TTC549 (cell line): ENCODE data around the gene ROBO1.

ENCODE experiments used
- FAIRE-seq: peaks from 2 replicates; lab custom pipeline; 2012; peaks lifted over from hg19 to GRCh38; lab: Jason Lieb, UNC

ROBO1 gene

GRCh38 chr3:79009861-79010260 is 757.9 kb downstream of the ROBO1 start:
- no peak for FAIRE-seq

GRCh38 chr3:79006077-79006476 is 761.7 kb downstream of the ROBO1 start:
- FAIRE-seq, result no peak

GRCh38 chr3:79005084-79005483 is 762.7 kb downstream of the ROBO1 start:
- no peak for FAIRE-seq

GRCh38 chr3:79003994-79004393 is 763.8 kb downstream of the ROBO1 start:
- FAIRE-seq, result no peak

- FAIRE-seq, result no peak
Observed at GRCh38 chr3:79002465-79003372, 765.1 kb downstream of the ROBO1 start.

GRCh38 chr3:79001255-79001654 is 766.5 kb downstream of the ROBO1 start:
- FAIRE-seq, result no peak

GRCh38 chr3:78999139-78999538 is 768.7 kb downstream of the ROBO1 start:
- no peak for FAIRE-seq

GRCh38 chr3:78995087-78995486 is 772.7 kb downstream of the ROBO1 start:
- no peak for FAIRE-seq

DNA sequence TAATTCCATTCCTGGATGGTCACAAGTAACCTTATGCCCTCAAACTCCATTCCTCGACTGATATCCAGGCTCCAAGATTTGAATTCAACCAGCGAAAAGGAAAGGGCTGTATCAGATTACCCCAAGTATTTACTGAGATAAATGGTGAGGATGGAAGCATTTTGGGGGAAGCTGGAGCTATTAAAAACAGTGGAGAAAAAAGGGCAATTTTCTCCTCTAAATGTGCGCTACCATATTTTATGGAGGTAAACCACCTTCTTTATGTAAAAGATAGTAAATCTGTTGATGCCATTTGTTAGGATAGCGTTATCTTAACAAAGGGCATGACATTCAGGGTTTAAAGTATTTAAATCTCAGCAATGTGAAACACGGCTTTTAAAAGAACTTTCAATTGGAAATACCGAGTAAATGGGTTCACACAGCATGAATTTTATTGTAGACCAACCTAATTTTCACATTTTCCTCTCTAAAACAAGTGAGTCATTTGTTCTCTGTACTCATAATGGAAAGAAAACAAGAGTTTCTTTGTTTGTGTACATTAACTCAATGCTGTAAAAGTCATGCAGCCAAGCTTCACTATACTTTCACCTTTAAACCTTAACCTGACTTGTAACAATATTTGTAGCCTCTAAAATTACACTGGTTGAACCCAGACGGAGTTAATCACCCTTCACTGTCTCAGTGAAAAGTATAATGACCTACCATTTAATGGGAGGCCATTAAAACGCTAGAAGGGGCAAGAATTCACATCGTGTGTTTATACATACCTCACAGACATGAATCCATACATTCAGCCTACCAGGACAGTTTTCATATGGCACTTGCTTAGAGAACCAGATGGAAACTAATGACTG is 773.4 kb downstream of the ROBO1 start:
- FAIRE-seq, result no peak

GRCh38 chr3:78993375-78993774 is 774.4 kb downstream of the ROBO1 start:
- FAIRE-seq, result no peak

GRCh38 chr3:78992830-78993229 is 775.0 kb downstream of the ROBO1 start:
- no peak for FAIRE-seq

- no peak for FAIRE-seq
Observed at GRCh38 chr3:78992400-78992799, 775.4 kb downstream of the ROBO1 start.

GRCh38 chr3:78991656-78992055 is 776.1 kb downstream of the ROBO1 start:
- no peak for FAIRE-seq

DNA sequence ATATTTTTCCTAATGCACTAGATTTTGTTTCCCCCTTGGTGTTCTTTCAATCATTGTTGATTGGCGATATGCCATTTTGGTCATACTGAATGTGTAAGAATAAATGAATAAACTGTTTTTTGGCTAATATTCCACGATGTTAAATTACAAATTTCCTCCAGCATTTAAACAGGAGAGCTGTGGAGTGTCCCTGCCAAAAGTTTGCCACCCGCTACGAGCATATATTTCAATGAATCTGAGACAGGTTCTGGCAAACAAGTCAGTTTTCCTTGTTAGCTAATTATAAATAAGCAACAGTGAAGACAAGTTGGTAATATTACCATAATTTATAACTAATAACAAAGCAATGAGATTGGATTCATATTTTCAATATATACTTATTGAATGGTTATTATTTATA is 777.6 kb downstream of the ROBO1 start:
- no peak for FAIRE-seq

- FAIRE-seq, result peak; percentile 22
Observed at GRCh38 chr3:78988324-78988723, 779.5 kb downstream of the ROBO1 start.

DNA sequence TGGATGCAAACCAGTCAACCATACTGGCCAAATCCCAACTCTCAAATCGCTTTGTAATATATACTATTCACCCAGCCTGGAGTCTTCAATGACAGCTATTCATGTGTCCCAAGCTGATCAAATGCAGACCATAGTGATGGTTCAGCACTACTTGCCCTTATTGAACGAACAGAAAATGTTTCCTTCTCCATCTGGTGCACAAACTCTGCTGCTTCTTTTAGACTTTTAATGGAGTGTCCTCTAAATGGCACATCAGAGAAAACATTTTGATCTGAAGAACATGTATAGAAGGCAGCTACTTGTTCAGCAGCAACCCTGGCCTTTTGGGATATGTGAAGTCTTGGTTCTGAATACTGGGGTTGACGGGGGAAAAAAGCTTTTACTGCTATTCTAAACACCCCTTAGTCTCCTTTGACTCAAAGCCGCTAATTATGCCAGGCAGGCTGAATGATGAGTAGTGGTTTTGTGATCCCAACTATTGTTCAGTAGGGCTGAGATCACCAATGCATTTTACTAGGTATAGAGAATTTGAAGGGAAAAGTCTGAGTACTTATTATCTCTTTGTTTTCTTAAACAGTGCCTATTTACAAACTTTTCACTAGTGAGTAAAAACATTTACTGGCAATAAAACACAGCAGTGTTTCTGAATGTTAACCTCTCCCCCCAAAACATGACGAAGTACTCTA is 781.2 kb downstream of the ROBO1 start:
- no peak for FAIRE-seq

- FAIRE-seq, result no peak
Observed at GRCh38 chr3:78985981-78986380, 781.8 kb downstream of the ROBO1 start.

DNA sequence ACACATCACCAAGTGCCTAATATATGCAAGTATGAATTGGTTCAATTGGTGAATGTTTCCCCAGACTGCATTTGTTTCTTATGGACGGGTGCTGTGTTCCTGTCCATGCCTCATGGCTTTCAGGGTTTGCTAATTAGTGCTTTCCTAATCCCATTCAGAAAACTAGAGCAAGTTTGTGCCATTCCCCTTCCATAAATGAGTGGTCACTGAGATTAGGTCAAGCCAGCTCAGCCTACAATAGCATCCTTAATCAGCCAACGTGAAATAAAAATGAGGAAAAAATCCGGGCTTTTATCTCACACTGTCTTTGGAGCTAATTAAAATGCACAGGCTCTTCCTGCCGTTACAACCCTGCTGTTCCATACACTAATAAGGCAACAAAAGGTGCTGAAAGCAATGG is 788.8 kb downstream of the ROBO1 start:
- FAIRE-seq, result no peak

DNA sequence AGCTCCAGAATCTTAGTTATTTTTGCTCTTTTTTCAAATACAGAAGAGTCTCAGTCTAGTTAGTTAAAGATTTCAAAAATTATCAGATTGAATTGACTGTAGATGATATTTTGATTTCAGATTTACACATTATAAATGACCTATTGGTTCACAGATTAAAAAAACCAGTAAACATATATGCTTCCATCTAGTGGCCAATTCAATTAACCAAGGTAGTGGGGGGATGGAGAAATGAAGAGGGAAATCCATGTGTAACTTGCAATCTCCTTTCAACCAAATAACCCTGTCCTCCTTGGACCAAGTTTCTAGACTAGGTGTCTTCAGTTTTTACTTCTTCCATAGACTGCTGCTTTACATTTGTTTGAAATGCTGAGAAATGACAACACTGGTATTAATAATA is 789.8 kb downstream of the ROBO1 start:
- FAIRE-seq, result no peak

DNA sequence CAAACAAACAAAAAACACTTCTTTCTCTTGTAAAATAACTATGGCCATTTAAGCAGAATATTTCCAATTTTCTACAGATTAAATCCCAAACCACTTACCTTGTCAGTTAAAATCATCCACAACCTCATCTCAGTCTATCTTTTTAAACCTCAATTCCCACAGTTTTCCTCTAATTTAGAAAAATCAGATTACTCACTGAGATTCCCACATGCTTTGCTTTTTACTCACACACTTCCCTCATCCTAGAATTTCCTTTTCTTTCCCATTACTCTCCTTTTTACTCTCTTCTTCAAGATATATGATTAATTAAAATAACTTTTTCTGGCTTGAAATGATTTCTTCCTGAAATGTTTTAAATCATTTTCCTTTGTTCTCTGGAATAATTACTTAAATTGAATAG is 790.7 kb downstream of the ROBO1 start:
- FAIRE-seq, result no peak

DNA sequence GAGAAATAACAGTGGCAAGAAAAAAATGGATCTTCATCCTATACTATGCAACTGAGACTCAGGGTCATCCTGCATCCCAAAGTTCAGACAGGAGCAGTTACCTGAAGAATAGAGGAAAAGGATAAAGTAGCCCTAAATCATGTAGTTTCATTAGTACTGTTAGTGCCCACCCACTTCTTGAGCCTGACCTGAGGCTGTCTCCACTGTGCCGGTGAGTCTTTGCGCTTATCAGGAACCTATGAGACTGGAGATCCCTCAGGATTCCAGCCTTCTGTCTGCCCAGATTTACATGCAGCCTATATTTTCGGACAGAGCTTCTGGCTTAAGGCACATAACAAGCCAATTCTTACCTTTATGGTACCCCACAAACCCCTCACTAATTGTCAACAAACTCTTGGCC is 791.6 kb downstream of the ROBO1 start:
- FAIRE-seq, result no peak

GRCh38 chr3:78974181-78974790 is 793.5 kb downstream of the ROBO1 start:
- FAIRE-seq, result no peak
